Spleen (tissue), 7 donors: ENCODE results near the gene KIF19.

Experiments
- POLR2A ChIP-seq, 3 donors: fragments of 450-650 bp; IDR thresholded peaks; one replicate each; pipeline ENCODE4 v1.5.1; 2017; ENCODE audit warnings: antibody characterized with exemption in 3 of 3, mild to moderate bottlenecking in 1 of 3
- POLR2AphosphoS5 ChIP-seq, 3 donors: sonication (generic); formaldehyde crosslinking; IDR thresholded peaks; one replicate each; pipeline ENCODE4 v1.5.1; 2017; ENCODE audit warnings: antibody characterized with exemption in 3 of 3
- TF ChIP-seq, protein P1 (sequence below), 11 experiments: fragments of 200-600 bp in 7 of 11; fragments of 450-650 bp in 4 of 11; sonication (generic) in 4 of 11; IDR thresholded peaks in 8 of 11; conservative IDR thresholded peaks in 3 of 11; 1 replicate in 7 of 11; 2 replicates in 4 of 11; pipeline versions ENCODE4 v1.4.0 to v1.8.0; 2016 to 2021; ENCODE audit warnings: antibody characterized with exemption in 11 of 11, inconsistent platforms in 4 of 11, mild to moderate bottlenecking in 1 of 11
- donor health status: DM: no; HTN: no; CAD: no; lungs with moderate emphysema.
- donor health status: DM: no; HTN: no; CAD: no.
- donor health status: DM: no; HTN: no; CAD: no.

- TF ChIP-seq, protein P1, sequence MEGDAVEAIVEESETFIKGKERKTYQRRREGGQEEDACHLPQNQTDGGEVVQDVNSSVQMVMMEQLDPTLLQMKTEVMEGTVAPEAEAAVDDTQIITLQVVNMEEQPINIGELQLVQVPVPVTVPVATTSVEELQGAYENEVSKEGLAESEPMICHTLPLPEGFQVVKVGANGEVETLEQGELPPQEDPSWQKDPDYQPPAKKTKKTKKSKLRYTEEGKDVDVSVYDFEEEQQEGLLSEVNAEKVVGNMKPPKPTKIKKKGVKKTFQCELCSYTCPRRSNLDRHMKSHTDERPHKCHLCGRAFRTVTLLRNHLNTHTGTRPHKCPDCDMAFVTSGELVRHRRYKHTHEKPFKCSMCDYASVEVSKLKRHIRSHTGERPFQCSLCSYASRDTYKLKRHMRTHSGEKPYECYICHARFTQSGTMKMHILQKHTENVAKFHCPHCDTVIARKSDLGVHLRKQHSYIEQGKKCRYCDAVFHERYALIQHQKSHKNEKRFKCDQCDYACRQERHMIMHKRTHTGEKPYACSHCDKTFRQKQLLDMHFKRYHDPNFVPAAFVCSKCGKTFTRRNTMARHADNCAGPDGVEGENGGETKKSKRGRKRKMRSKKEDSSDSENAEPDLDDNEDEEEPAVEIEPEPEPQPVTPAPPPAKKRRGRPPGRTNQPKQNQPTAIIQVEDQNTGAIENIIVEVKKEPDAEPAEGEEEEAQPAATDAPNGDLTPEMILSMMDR (IDR thresholded peaks at IDR 0.05 in 8 of 11, conservative IDR thresholded peaks at IDR 0.05 in 3 of 11), result no peak
- TF ChIP-seq POLR2A (IDR thresholded peaks at IDR 0.05) (no peak), POLR2AphosphoS5 (IDR thresholded peaks at IDR 0.05) (no peak)
These were observed 3.4 kb downstream of the KIF19 start for GRCh38 chr17:74329378-74329777.
